PC-9 (cell line): ENCODE results near the gene NLRP8. TPM values are rescaled to one million over a fixed set of nuclear protein-coding genes. Genes with fewer than 3 reads are reported as not detected.

Source experiments
- BruUV-seq: library from RNA; stranded (reverse); fragments of 400-500 nt; replicated peaks from 2 replicates; lab custom pipeline; 2021; lab: Mats Ljungman, UMichigan
- CTCF ChIA-PET: fragments of 300-600 bp; sonication (Branson Sonifier 250); formaldehyde crosslinking; loops from one replicate; lab custom pipeline; 2022; ENCODE audit warnings: antibody characterized with exemption; lab: Charles Lee
- POLR2A ChIA-PET: fragments of 300-600 bp; sonication (Branson Sonifier 250); formaldehyde crosslinking; loops from one replicate; lab custom pipeline; 2022; ENCODE audit warnings: antibody characterized with exemption; ENCODE audit not compliant: unreplicated experiment; lab: Charles Lee
- DNase-seq, 2 experiments: peaks; one replicate each; pipeline versions ENCODE4 v3.0.0 to v3.0.0-alpha.2; 2015 to 2022; ENCODE audit warnings: mixed read lengths in 1 of 2
- H2AFZ ChIP-seq: fragments of 200-600 bp; sonication (generic); 2 replicates; pipeline ENCODE4 v1.8.1; 2017; ENCODE audit warnings: antibody characterized with exemption
- H3F3A ChIP-seq: fragments of 200-600 bp; sonication (generic); 2 replicates; pipeline ENCODE4 v1.8.1; 2017; ENCODE audit warnings: antibody characterized with exemption, mild to moderate bottlenecking, low read depth; ENCODE audit not compliant: insufficient read depth
- H3K27ac ChIP-seq: fragments of 200-600 bp; sonication (generic); 2 replicates; pipeline ENCODE4 v1.6.1; 2016; ENCODE audit warnings: mixed run types
- H3K27me3 ChIP-seq: fragments of 200-600 bp; sonication (generic); 2 replicates; pipeline ENCODE4 v1.6.1; 2016; ENCODE audit warnings: low read depth, mixed run types; ENCODE audit not compliant: insufficient read depth
- H3K36me3 ChIP-seq: fragments of 200-600 bp; sonication (generic); 2 replicates; pipeline ENCODE4 v1.6.1; 2016; ENCODE audit warnings: low read depth, mixed run types
- H3K4me1 ChIP-seq: fragments of 200-600 bp; sonication (generic); replicated peaks from 2 replicates; pipeline ENCODE4 v1.6.1; 2016; ENCODE audit warnings: mixed run types; ENCODE audit not compliant: insufficient read depth
- H3K4me2 ChIP-seq: fragments of 200-600 bp; sonication (generic); 2 replicates; pipeline ENCODE4 v1.6.1; 2017; ENCODE audit warnings: mixed run types
- H3K4me3 ChIP-seq: fragments of 200-600 bp; sonication (generic); 2 replicates; pipeline ENCODE4 v1.6.1; 2016; ENCODE audit warnings: mixed run types
- H3K79me2 ChIP-seq: fragments of 200-600 bp; sonication (generic); 2 replicates; pipeline ENCODE4 v1.6.1; 2017; ENCODE audit warnings: low read depth, mixed run types
- H3K9me2 ChIP-seq: fragments of 200-600 bp; sonication (generic); 2 replicates; pipeline ENCODE4 v1.8.1; 2017; ENCODE audit warnings: mild to moderate bottlenecking; ENCODE audit not compliant: insufficient read depth
- H3K9me3 ChIP-seq: fragments of 200-600 bp; sonication (generic); 2 replicates; pipeline ENCODE4 v1.8.1; 2016; ENCODE audit warnings: low read depth; ENCODE audit not compliant: insufficient read depth
- H4K20me1 ChIP-seq: fragments of 200-600 bp; sonication (generic); 2 replicates; pipeline ENCODE4 v1.8.1; 2017; ENCODE audit not compliant: insufficient read depth
- CTCF ChIP-seq: fragments of 200-600 bp; sonication (generic); conservative IDR thresholded peaks from 2 replicates; pipeline ENCODE4 v1.6.1; 2017; ENCODE audit warnings: mixed run types, antibody characterized with exemption, mild to moderate bottlenecking, moderate library complexity
- EZH2 ChIP-seq: fragments of 200-600 bp; sonication (generic); IDR thresholded peaks from 2 replicates; pipeline ENCODE4 v1.8.0; 2017; ENCODE audit warnings: antibody characterized with exemption, low read depth
- intact Hi-C: fragments of 100-400 bp; cut with micrococcal nuclease; formaldehyde crosslinking; loops from one replicate; pipeline ENCODE4 v1.10.0; 2022; ENCODE audit not compliant: unreplicated experiment
- total RNA-seq: library from RNA; stranded (reverse); gene quantifications from 2 replicates; pipeline ENCODE4 v1.2.3, GENCODE V29; 2021

The NLRP8 gene
- total RNA-seq, 1 experiment from 2014 or later, result not detected

DNA sequence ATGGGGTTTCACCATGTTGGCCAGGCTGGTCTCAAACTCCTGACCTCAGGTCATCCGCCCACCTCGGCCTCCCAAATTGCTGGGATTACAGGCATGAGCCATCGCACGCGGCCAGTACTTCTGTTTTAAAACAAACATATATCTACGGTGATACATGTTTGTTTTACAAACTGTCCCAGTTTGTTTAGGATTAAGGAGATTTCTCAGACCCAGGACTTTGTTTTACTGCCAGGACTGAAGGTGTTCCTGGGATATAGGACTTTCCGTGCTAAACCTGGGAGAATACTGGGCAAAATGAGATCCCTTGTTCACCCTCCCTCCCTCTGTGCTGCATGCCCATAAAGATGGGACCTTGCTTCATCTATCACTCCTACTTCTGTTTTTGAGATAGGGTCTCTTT is 8.8 kb downstream of the NLRP8 start:
- POLR2A ChIA-PET, result no interaction called here
- Histone ChIP-seq H3K36me3 (no peaks in the 10 kb centered on the region), H3K9me2 (no peaks in the 10 kb centered on the region), H3K79me2 (no peaks in the 10 kb centered on the region), H2AFZ (no peak overlapping the region), H3K4me3 (no peak overlapping the region), H4K20me1 (no peaks in the 10 kb centered on the region), H3K9me3 (no peaks in the 10 kb centered on the region; the same call in 1 of the 2 replicates), H3F3A (no peaks in the 10 kb centered on the region), H3K4me2 (no peak overlapping the region), H3K27ac (no peak overlapping the region), H3K4me1 (no peaks in the 10 kb centered on the region; the same call in 1 of the 2 replicates), H3K27me3 (peaks cover 89% of the 10 kb centered on the region)
- no peak for TF ChIP-seq EZH2
- no peak for TF ChIP-seq CTCF
- intact Hi-C loops, result no loop called here
- DNase-seq, result no peak
- no TSS peak for BruUV-seq
- CTCF ChIA-PET, result no interaction called here

- POLR2A ChIA-PET, result no interaction called here
- no peaks in the 10 kb centered on the region for H3K79me2 ChIP-seq
- H4K20me1 ChIP-seq, result no peaks in the 10 kb centered on the region
- intact Hi-C loops, result no loop called here
- CTCF ChIA-PET, result no interaction called here
- H3K27me3 ChIP-seq, result peaks cover 84% of the 10 kb centered on the region
- H3K36me3 ChIP-seq, result no peaks in the 10 kb centered on the region
- no peak overlapping the region for H2AFZ ChIP-seq
- H3K9me3 ChIP-seq, result no peaks in the 10 kb centered on the region; the same call in 1 of the 2 replicates
- no peak overlapping the region for H3K27ac ChIP-seq
- H3F3A ChIP-seq, result no peaks in the 10 kb centered on the region
- no TSS peak for BruUV-seq
- TF ChIP-seq CTCF (no peak), EZH2 (no peak)
- no peaks in the 10 kb centered on the region for H3K9me2 ChIP-seq
- H3K4me1 ChIP-seq, result no peaks in the 10 kb centered on the region; the same call in 1 of the 2 replicates
- no peak overlapping the region for H3K4me3 ChIP-seq
- H3K4me2 ChIP-seq, result no peak overlapping the region
- peak in 1 of 2 experiments; percentile 61 for DNase-seq
Measured at GRCh38 chr19:55958356-55958755, 10.7 kb downstream of the NLRP8 start.

DNA sequence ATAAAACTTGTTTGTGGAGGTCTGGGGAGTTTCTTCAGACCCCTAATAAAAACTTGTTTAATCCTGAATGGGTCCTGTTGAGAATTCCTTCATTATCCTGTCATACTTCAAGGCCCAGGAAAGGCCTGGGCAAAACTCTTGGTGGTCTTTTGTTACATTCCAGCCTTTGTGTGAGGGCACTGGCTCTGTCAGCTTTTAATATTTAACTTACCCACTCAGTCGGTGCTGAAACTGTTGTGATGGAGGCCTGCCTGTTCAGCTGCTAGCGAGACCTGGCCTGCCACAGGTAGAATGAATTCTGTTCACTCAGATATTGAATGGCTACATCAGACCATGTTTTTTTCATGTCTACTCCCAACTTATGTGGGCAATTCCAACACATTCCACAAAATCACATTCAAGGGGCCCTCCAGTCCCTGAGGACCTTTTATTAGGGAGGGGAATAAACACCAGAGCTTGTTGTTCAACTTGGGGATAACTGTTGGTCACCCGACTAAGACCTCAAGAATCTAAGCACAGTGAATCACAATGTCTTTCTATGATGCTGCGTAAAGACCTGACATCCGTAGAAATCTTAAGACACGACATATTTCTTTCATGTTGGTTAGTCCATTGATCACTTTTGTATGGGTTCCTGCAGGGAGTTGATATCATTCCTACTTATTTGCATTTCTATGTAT is 12.5 kb downstream of the NLRP8 start:
- no peak for DNase-seq
- Histone ChIP-seq H3K79me2 (no peaks in the 10 kb centered on the region), H3K4me2 (no peak overlapping the region), H3K4me3 (no peak overlapping the region), H3K4me1 (no peaks in the 10 kb centered on the region; the same call in 1 of the 2 replicates), H3K27me3 (peaks cover 83% of the 10 kb centered on the region), H3K9me3 (no peaks in the 10 kb centered on the region; the same call in 1 of the 2 replicates), H3K36me3 (no peaks in the 10 kb centered on the region), H2AFZ (no peak overlapping the region), H3K27ac (no peak overlapping the region), H4K20me1 (no peaks in the 10 kb centered on the region), H3K9me2 (no peaks in the 10 kb centered on the region), H3F3A (no peaks in the 10 kb centered on the region)
- TF ChIP-seq CTCF (no peak), EZH2 (no peak)
- no TSS peak for BruUV-seq
- CTCF ChIA-PET, result no interaction called here
- POLR2A ChIA-PET, result no interaction called here
- intact Hi-C loops, result no loop called here
